NCI-H2196 (cell line): ENCODE measurements around the gene RHOT2.
"Not testable (repeated sequence)": the region's sequence is repeated elsewhere in the genome, so short reads cannot be mapped to it uniquely, and the experiment has no call there.

Experiments used
- DNase-seq: peaks from one replicate; lab custom pipeline; 2025; ENCODE audit not compliant: unreplicated experiment; lab: John Stamatoyannopoulos, UW

Gene RHOT2

DNA sequence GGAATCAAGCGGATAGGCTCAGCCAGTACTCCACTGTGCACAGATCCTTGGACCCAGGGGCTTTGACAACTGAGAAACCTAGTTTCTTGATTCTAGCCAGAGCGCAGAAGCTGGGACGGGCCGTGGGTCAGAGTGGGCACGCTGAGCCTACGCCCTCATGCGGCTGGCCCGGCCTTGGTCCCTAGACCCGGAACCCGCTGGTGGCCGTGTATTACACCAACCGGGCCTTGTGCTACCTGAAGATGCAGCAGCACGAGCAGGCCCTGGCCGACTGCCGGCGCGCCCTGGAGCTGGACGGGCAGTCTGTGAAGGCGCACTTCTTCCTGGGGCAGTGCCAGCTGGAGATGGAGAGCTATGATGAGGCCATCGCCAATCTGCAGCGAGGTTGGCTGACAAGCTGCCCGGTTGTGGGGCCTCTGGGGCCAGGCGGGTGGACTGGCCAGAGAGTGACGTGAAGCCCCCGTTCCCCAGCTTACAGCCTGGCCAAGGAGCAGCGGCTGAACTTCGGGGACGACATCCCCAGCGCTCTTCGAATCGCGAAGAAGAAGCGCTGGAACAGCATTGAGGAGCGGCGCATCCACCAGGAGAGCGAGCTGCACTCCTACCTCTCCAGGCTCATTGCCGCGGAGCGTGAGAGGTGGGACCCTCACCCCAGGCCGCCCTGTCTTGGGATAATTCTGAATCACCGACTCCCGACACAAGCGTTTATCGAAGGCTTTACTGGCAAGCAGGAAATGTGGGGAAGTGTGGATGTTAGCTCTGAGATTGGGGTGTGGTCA, 13.2 kb downstream of the RHOT2 start:
- DNase-seq: peak; percentile 38

GRCh38 chr16:681746-682427, 14.0 kb downstream of the RHOT2 start:
- no peak for DNase-seq

DNA sequence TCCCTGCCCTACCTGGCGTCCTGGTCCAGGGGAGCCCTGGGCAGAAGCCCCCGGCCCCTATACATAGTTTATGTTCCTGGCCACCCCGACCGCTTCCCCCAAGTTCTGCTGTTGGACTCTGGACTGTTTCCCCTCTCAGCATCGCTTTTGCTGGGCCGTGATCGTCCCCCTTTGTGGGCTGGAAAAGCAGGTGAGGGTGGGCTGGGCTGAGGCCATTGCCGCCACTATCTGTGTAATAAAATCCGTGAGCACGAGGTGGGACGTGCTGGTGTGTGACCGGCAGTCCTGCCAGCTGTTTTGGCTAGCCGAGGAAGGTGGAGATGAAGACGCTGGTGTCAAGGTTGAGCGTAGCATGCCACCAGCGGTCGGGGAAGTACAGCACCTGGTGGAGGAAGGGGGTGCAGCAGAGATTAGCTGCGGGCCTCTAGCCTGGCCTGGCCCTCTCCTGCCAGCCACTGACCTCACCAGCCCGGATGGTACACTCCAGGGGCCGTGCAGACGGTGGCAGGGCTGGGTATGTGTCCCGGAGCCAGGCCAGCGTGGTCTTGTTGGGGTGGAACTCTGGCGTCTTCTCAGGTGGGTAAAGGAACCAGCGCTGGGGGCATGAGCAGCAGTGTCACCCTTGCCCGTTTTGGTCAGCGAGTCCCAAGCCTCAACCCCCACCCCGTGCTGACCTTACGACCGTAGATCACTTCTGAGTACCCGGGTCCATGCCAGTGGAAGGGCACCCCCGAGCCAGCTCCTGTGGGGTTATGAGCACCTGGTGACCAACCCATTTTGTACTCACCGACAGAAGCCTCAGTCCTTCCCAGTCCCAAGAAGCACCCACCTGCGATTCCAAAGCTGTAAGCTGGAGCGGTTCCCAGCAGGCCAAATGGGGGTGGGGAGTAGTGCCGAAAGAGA, 14.8 kb downstream of the RHOT2 start:
- DNase-seq: no peak

- DNase-seq: no peak
Measured at GRCh38 chr16:683396-684070, 15.6 kb downstream of the RHOT2 start.

DNA sequence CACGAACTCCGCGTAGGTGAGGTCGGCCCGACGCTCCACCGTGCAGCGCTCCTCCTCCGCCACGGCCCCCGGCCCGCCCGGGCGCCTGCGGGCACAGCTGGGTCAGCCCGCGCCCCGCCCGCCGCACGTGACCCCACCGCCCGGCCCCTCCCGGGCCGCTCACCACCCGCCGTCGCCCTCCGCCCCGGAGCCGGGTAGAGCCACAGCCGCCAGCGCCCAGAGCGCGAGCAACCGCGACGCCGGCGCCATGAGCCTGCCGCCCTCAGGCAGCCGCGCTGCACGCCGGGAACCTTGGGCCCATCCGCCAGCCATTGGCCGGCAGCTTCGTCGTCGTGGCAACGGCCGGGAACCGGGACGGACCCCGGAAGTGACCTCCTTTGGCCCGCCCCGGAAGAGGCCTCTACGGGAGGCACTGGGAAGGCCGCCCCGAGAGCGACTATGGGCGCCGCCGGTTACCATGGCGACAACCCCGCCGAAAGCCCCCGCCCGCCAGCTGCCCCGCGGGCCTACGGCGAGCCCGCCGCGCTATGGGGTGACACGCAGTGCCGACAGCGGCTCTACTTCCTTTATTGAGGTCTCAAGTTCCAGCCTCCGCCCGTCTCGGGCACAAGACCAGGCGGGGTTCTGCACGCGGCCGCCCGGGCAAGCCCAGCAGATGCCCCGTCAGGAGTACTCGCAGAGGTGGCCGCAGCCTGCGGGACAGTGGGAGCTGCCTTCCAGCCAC, 16.3 kb downstream of the RHOT2 start, which contains the start of gene JMJD8:
JMJD8 (minus strand) TSS at position 264 of the 724 bp plus-strand sequence; CDS start at position 249, 15 bp downstream.
- peak; percentile 99 for DNase-seq

DNA sequence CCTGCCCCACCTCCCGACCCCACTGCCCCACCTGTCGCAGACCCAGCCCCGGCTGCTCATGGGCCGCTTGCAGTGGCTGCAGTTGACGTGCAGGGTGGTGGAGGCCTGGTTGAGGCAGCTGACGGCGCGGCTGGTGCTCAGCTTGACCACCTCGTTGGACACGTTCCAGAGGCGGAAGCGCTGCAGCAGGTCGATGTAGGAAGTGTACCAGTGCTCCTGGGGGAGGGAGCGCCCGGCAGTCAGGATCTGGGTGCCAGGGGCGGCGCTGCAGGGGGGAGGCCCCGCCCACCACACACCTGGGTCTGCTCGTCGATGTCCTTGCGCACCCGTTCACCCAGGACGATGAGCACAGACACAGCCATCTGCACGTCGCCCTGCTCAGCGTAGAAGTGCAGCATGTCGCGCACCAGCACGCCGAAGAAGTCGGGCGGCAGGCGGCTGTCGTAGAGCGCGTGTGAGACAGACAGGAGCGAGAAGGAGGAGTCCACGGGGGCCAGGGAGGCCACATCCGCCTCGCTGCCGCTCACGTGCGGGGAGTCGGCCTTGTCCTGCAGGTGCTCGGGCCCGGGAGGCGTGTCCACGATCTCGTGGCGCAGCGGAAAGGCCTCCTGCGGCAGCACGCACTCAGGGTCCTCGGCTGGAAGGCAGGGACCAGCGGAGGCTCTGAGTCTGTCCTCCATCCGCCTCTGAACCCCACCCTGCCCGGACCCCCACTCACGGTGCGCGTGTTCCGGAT, 17.2 kb downstream of the RHOT2 start:
- DNase-seq: peak; percentile 91

- peak; percentile 80 for DNase-seq
Measured at GRCh38 chr16:685967-686366, 18.0 kb downstream of the RHOT2 start.

DNA sequence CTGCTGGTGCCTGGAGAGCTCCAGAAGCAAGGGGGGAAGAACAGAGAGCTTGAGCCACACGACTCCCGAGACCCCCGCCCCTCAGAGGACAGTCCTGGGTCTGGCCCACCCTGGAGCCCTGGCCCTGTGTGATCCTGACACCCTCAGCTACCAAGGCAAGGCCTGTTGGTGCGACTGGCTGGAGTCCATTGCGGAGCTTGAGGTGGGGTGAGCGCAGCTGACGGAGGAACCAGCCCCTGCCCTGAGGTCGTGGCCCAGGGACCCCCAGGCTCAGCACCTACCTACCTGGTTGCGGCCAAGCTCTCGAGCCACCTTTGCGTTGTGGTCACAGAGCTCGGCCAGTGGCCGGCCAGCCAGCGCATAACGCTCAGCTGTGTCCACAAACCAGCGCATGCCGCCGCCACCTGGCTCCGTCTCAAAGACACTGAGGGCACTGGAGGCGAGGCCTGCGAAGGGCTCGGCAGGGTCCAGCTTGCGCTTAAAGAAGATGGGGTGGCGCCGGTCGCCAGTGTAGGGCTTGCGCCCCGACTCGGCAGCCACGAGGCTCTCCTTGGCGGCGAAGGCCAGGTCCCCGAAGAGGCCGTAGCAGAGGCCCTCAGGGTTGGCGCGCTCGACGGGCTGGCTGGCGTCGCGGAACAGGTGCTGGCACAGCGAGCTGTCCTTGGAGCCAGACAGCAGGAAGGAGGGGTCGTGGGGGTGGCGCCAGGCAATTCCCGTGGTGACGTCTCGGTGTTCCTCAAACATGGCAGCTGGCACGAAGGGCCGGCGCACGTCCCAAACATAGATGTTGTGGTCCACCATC, 18.7 kb downstream of the RHOT2 start:
- no peak for DNase-seq

- no peak for DNase-seq
Measured at GRCh38 chr16:687499-687898, 19.6 kb downstream of the RHOT2 start.

DNA sequence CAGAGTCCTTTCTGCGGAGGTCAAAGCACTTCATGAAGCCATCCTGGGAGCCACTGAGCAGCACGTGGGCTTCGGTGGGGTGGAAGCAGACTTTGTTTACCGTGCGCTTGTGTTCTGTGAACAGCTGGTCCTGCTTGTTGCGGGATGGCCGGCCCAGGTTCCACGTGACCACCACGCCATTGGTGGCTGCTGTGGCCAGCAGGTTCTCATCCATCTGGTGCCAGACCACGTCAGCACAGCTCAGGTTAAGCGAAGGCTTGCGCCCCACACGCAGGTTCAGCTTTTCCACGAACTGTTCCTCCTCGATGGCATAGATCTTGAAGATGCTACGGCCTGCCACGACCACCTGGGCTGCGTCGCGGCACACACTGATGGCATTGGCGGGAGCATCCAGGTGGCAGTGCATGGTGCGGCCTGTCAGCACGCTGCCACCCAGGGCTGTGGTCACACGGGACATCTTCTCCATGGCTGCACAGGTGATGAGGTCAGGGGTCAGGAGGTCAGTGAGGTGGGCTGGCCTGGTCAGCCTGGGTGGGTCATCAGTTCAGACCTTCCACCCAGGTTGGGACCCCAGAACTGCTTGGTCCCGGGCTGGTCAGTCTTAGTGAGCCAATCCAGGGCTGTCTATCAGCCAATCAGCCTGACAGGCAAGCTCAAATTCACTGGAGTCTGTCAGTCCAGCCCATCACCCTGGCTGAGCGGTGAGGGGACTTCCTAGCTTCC, 21.4 kb downstream of the RHOT2 start:
- no peak for DNase-seq

DNA sequence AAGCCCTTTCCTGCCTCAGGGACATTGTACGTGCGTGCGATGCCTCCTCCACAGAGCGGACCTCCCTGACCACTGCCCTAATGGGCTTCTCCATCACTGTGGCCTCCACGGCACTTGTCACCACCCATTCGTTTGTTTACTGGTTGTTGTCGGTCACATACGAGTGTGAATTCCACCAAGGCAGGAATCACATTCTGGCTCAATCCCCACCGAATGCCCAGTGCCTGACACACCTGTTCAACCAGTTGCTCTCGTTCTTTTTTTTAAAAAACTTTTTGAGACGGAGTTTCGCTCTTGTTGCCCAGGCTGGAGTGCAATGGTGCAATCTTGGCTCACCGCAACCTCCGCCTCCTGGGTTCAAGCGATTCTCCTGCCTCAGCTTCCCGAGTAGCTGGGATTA, 23.3 kb downstream of the RHOT2 start:
- DNase-seq: not testable (repeated sequence)

DNA sequence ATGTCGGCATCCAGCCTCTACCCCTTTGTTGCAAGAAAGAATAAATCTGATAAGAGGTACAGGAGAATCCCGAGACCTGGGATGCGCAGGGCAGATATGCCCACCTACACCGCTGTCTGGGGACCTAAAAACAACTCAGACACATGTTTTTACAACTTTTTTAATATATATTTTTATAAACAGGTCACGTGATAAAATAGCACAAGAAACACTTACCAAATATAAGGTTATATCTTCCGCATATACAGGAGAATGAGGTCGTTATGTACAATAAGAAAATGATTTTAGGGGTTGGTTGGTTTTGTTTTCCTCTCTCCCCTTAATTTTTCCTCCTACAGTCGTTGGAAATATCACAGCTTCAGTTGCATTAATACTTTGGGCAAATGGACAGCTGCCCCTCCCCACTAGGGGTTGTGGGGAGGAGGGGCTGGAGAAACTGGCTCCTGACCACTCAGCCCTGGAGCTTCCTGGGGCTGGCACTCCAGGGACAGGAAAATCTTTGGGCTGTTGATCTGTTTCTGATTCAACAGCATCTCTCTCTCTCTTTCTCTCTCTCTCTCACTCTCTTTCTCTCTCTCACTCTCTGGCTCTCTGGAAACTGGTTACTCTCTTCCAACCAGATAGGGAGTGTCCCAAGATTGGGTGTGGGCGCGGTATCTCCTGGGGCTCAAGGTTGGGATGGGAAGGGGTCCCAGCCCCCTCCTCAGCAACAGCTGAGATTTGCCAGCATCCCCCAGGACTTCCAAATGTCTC, 24.6 kb downstream of the RHOT2 start:
- DNase-seq: no peak

DNA sequence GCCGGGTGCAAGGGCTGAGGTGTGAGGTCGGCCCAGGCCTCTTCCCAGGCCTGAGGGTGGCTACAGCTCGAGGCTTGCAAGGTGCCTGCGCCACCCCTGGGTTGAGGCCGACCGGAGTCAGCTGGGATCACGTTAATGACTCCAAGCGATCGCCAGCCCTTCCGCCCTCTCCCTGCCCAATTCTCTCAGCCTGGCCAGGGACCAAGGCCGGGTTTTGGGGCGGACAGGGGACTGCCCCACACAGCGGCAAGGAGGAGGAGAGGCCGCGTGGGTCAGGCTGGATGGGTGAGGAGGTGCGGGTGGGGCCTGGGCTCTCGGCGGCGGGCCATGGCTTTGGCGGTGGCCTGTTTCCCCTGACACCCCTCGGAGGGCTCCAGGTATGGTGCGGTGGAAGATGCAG, 25.4 kb downstream of the RHOT2 start:
- DNase-seq: no peak

DNA sequence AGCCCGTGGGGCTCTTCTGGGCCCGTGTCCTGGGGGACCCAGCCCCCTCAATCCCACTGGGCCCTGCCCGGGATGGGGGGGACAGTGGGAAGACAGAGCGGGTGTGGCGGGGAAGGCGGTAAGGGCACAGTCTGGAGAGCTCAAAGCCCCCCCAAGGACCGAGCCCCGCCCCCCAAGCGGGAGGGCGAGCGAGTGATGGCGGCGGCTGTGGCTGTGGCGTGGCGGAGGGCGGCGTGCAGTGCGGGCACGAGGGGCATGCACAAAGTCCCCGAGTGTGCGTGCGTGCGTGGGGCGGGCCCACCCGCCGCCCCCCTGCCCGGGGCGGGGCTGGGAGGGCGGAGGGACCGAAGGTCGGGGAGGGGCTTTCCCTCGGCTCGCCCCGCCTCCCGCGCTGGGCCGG, 25.8 kb downstream of the RHOT2 start:
- DNase-seq: no peak

GRCh38 chr16:694187-694862, 26.4 kb downstream of the RHOT2 start:
- DNase-seq: no peak

GRCh38 chr16:694863-695354, 27.0 kb downstream of the RHOT2 start:
- DNase-seq: no peak
